ENCODE results near the gene SLC22A16. TPM values are rescaled to one million over a fixed set of nuclear protein-coding genes. Genes with fewer than 3 reads are reported as not detected.

Gene SLC22A16
- total and polyA plus RNA-seq, 7 donors, result 0.14 to 0.36 (median 0.20) TPM; not detected in 4

DNA sequence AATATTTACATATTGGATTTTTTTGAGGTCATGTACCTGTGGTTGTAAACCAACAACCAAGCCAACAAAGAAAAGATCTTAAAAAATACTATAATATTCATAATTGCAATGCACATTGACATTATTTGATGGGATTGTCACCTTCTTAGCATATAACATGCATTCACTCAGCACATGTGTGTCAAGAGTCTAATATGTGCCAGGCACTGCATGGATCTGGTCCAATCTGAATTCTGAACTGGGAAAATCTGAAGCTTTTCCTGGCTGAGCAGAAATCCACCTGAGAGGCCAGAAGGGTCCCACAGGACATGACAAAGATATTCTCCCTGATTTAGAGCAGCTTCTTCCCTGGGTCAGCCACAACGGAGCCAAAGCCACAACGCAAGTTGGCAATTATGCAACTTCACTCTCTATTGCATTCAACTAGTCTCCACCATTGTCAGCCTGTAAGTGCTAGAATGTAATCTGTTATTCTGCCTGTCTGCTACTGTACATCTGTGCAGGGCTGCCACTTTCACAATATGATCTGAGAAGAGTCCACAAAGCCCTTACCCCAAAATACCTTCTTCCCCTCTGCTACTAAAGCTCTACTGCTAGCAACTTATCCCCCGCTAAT is 44.0 kb downstream of the SLC22A16 start:
- H3K27me3 ChIP-seq, result no peaks in the 10 kb centered on the region
- TF ChIP-seq EP300 (IDR thresholded peaks at IDR 0.05), result no peak
- no peak for TF ChIP-seq POLR2A (IDR thresholded peaks at IDR 0.05)
- no peak for TF ChIP-seq POLR2AphosphoS5 (IDR thresholded peaks at IDR 0.05)
- TF ChIP-seq, protein P1, sequence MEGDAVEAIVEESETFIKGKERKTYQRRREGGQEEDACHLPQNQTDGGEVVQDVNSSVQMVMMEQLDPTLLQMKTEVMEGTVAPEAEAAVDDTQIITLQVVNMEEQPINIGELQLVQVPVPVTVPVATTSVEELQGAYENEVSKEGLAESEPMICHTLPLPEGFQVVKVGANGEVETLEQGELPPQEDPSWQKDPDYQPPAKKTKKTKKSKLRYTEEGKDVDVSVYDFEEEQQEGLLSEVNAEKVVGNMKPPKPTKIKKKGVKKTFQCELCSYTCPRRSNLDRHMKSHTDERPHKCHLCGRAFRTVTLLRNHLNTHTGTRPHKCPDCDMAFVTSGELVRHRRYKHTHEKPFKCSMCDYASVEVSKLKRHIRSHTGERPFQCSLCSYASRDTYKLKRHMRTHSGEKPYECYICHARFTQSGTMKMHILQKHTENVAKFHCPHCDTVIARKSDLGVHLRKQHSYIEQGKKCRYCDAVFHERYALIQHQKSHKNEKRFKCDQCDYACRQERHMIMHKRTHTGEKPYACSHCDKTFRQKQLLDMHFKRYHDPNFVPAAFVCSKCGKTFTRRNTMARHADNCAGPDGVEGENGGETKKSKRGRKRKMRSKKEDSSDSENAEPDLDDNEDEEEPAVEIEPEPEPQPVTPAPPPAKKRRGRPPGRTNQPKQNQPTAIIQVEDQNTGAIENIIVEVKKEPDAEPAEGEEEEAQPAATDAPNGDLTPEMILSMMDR (IDR thresholded peaks at IDR 0.05), result no peak
- no peaks in the 10 kb centered on the region for H3K9me3 ChIP-seq
- no peaks in the 10 kb centered on the region for H3K36me3 ChIP-seq
- DNase-seq, result no peak
- intact Hi-C loops (cut with DNase I), result no loop called here
- H3K4me1 ChIP-seq, result no peaks in the 10 kb centered on the region
- no peak overlapping the region for H3K27ac ChIP-seq
- 85 to 91% methylated on average over 3 of the region's 3 CpGs for WGBS, 2 donors
- H3K4me3 ChIP-seq, result no peak overlapping the region

DNA sequence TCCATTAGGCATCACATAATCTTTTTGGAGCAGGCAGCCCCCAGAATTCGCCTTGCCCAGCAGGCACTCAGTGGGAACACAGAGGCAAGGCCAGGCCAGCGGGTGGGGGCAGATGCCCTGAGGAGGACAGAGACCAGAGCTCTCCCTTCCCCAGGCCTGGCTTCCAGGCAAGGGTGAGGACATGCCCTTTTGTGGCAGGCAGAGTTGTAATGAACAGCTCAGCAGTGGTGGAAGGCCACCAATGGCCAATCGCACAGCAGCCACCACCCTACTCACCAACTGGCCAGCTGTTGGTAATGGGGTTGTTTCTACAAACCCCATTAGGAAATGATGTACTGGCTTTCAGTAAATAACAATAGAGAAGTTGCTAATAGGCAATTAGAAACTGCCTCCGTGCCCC is 45.7 kb downstream of the SLC22A16 start:
- Histone ChIP-seq H3K27ac (no peak overlapping the region), H3K27me3 (no peaks in the 10 kb centered on the region), H3K4me1 (peaks cover 0 to 10% (median 3%) of the 10 kb centered on the region in 4 donors), H3K9me3 (no peaks in the 10 kb centered on the region), H3K4me3 (no peak overlapping the region), H3K36me3 (no peaks in the 10 kb centered on the region)
- intact Hi-C loops (cut with DNase I), result no loop called here
- WGBS, 2 donors, result 88 to 89% methylated on average over 4 of the region's 4 CpGs
- DNase-seq, result no peak
- TF ChIP-seq EP300 (IDR thresholded peaks at IDR 0.05), result no peak
- TF ChIP-seq POLR2AphosphoS5 (IDR thresholded peaks at IDR 0.05), result no peak
- no peak for TF ChIP-seq POLR2A (IDR thresholded peaks at IDR 0.05)
- TF ChIP-seq, protein P1 (IDR thresholded peaks at IDR 0.05), result no peak

DNA sequence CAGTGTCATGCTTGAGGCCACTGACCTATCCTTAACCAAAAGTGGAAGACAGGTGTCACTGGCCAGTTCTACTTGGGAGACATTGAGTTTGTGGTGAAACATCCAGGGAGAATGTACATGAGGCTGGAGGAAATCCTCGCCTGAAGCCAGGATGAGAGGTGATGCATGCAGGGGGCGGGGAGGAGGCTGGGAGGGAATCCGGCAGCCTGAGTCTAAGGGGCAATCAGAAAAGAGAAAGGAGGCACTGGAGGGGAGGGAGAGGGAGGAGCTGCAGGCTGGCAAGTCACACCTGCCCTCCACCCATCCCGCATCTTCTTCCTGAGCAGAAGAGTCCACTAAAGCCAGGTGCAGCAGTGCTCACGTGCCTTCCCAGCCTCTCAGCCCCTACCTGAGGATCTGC is 46.2 kb downstream of the SLC22A16 start:
- WGBS, 2 donors, result 45 to 64% methylated on average over 5 of the region's 5 CpGs
- H3K27ac ChIP-seq, result no peak overlapping the region
- no peaks in the 10 kb centered on the region for H3K27me3 ChIP-seq
- H3K4me3 ChIP-seq, result no peak overlapping the region
- DNase-seq, result no peak
- H3K36me3 ChIP-seq, result no peaks in the 10 kb centered on the region
- no peaks in the 10 kb centered on the region for H3K9me3 ChIP-seq
- TF ChIP-seq POLR2A (IDR thresholded peaks at IDR 0.05) (no peak), POLR2AphosphoS5 (IDR thresholded peaks at IDR 0.05) (no peak), EP300 (IDR thresholded peaks at IDR 0.05) (no peak)
- TF ChIP-seq, protein P1 (IDR thresholded peaks at IDR 0.05), result no peak
- intact Hi-C loops (cut with DNase I), result no loop called here
- H3K4me1 ChIP-seq, result peaks cover 0 to 14% (median 3%) of the 10 kb centered on the region in 4 donors

DNA sequence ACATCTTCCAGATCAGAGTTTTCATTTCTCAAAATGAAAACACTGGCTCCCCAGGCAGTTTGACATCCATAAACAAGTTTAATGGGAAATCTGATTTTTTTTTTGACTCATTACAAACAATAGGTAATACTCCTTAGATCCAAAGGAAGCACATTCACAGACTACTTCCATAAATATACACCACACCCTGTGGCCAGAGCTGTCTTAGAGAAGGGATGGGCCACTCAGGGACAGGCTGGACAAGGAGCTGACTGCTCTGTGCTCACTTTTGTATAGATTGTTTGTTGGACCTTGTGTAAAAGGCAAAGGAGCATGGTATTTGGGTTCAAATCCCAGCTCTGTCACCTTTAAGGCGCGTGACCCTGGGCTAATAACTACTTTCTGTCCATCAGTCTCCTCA is 48.3 kb downstream of the SLC22A16 start:
- H3K27me3 ChIP-seq, result no peaks in the 10 kb centered on the region
- H3K27ac ChIP-seq, result no peak overlapping the region
- H3K4me1 ChIP-seq, result peaks cover 0 to 14% (median 3%) of the 10 kb centered on the region in 4 donors
- no peaks in the 10 kb centered on the region for H3K9me3 ChIP-seq
- DNase-seq, result no peak
- 97 to 98% methylated on average over 2 of the region's 2 CpGs for WGBS, 2 donors
- intact Hi-C loops (cut with DNase I), result no loop called here
- no peak overlapping the region for H3K4me3 ChIP-seq
- TF ChIP-seq, protein P1 (IDR thresholded peaks at IDR 0.05), result no peak
- TF ChIP-seq POLR2AphosphoS5 (IDR thresholded peaks at IDR 0.05) (no peak), EP300 (IDR thresholded peaks at IDR 0.05) (no peak), POLR2A (IDR thresholded peaks at IDR 0.05) (no peak)
- no peaks in the 10 kb centered on the region for H3K36me3 ChIP-seq

DNA sequence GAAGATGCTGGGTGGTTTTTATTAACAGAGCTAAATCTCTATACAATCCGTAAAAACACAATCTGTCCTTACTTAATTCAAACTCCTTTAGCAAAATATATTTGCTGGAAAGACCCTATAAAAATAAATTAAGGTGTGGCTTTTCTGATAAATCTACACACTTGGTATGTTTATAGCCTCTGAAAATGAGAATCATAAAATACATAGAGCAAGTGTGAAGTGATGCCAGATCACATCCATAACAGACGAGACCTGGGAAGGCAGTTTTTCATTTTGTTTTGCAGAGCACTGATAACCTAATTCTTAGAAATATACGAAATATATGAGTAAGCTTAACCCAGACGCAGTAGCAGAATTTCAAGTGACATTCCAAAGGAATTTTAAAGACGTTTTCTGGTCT is 50.6 kb downstream of the SLC22A16 start:
- Histone ChIP-seq H3K9me3 (peaks cover 0 to 5% (median 0%) of the 10 kb centered on the region in 4 donors), H3K4me1 (peaks cover 0 to 14% (median 3%) of the 10 kb centered on the region in 4 donors), H3K36me3 (no peaks in the 10 kb centered on the region), H3K4me3 (no peak overlapping the region), H3K27me3 (no peaks in the 10 kb centered on the region), H3K27ac (no peak overlapping the region)
- 14 to 57% methylated on average over 5 of the region's 5 CpGs for WGBS, 2 donors
- TF ChIP-seq POLR2AphosphoS5 (IDR thresholded peaks at IDR 0.05) (no peak), EP300 (IDR thresholded peaks at IDR 0.05) (no peak), POLR2A (IDR thresholded peaks at IDR 0.05) (no peak)
- TF ChIP-seq, protein P1 (IDR thresholded peaks at IDR 0.05), result no peak
- no peak for DNase-seq
- intact Hi-C loops (cut with DNase I), result no loop called here
